MM.1S (cell line): ENCODE results near the gene ADARB1.

ENCODE experiments used
- DNase-seq: peaks from one replicate; pipeline ENCODE4 v3.0.0-alpha.2; 2015
- H2AFZ ChIP-seq: fragments of 300-600 bp; sonication (generic); 2 replicates; pipeline ENCODE4 v1.6.0; 2016; ENCODE audit warnings: antibody characterized with exemption, low read length
- H3F3A ChIP-seq: fragments of 300-600 bp; sonication (generic); 2 replicates; pipeline ENCODE4 v1.6.1; 2016; ENCODE audit warnings: mild to moderate bottlenecking, antibody characterized with exemption, low read length, moderate library complexity, mixed read lengths; ENCODE audit not compliant: insufficient read depth
- H3K27ac ChIP-seq: fragments of 300-600 bp; sonication (generic); 2 replicates; pipeline ENCODE4 v1.5.1; 2016; ENCODE audit warnings: mild to moderate bottlenecking, low read length
- H3K27me3 ChIP-seq: fragments of 300-600 bp; sonication (generic); replicated peaks from 2 replicates; pipeline ENCODE4 v1.6.0; 2016; ENCODE audit warnings: low read length; ENCODE audit not compliant: insufficient read depth
- H3K36me3 ChIP-seq: fragments of 300-600 bp; sonication (generic); replicated peaks from 2 replicates; pipeline ENCODE4 v1.6.1; 2016; ENCODE audit warnings: mild to moderate bottlenecking, low read length, mixed read lengths; ENCODE audit not compliant: insufficient read depth
- H3K4me1 ChIP-seq: fragments of 300-600 bp; sonication (generic); 2 replicates; pipeline ENCODE4 v1.6.1; 2016; ENCODE audit warnings: low read length, mixed read lengths
- H3K4me2 ChIP-seq: fragments of 300-600 bp; sonication (generic); 2 replicates; pipeline ENCODE4 v1.6.0; 2016; ENCODE audit warnings: low read depth, low read length
- H3K4me3 ChIP-seq: fragments of 300-600 bp; sonication (generic); 2 replicates; pipeline ENCODE4 v1.5.1; 2016; ENCODE audit warnings: low read length, mixed read lengths
- H3K79me2 ChIP-seq: fragments of 300-600 bp; sonication (generic); 2 replicates; pipeline ENCODE4 v1.6.1; 2016; ENCODE audit warnings: mixed run types, low read length, mixed read lengths
- H3K9ac ChIP-seq: fragments of 300-600 bp; sonication (generic); 2 replicates; pipeline ENCODE4 v1.6.1; 2016; ENCODE audit warnings: low read length, mixed read lengths
- H3K9me2 ChIP-seq: fragments of 300-600 bp; sonication (generic); replicated peaks from 2 replicates; pipeline ENCODE4 v1.6.1; 2016; ENCODE audit warnings: mild to moderate bottlenecking, low read length, mixed read lengths; ENCODE audit not compliant: insufficient read depth
- H3K9me3 ChIP-seq: fragments of 300-600 bp; sonication (generic); replicated peaks from 2 replicates; pipeline ENCODE4 v1.6.1; 2016; ENCODE audit warnings: mild to moderate bottlenecking, low read length, mixed read lengths; ENCODE audit not compliant: insufficient read depth
- H4K20me1 ChIP-seq: fragments of 300-600 bp; sonication (generic); 2 replicates; pipeline ENCODE4 v1.6.1; 2016; ENCODE audit warnings: mild to moderate bottlenecking, low read length, moderate library complexity, mixed read lengths; ENCODE audit not compliant: insufficient read depth
- EZH2 ChIP-seq: fragments of 300-600 bp; sonication (generic); optimal IDR thresholded peaks from 2 replicates; pipeline ENCODE3; 2017; ENCODE audit warnings: low read depth, mild to moderate bottlenecking, antibody characterized with exemption, low read length, mixed read lengths
- EZH2phosphoT487 ChIP-seq: fragments of 300-600 bp; sonication (generic); IDR thresholded peaks from 2 replicates; pipeline ENCODE4 v1.6.1; 2018; ENCODE audit warnings: antibody characterized with exemption, low read length
- TF ChIP-seq, protein P1 (sequence below): fragments of 300-600 bp; sonication (generic); IDR thresholded peaks from 2 replicates; pipeline ENCODE4 v1.5.1; 2016; ENCODE audit warnings: antibody characterized with exemption, low read length, mixed read lengths

The ADARB1 gene

GRCh38 chr21:45071078-45071873 is 3.1 kb upstream of the ADARB1 start:
- H3K9me3 ChIP-seq: no peaks in the 10 kb centered on the region
- H3K27ac ChIP-seq: no peak overlapping the region
- no peaks in the 10 kb centered on the region for H3F3A ChIP-seq

GRCh38 chr21:45071874-45072737 is 2.3 kb upstream of the ADARB1 start:
- no peaks in the 10 kb centered on the region for H3K79me2 ChIP-seq
- TF ChIP-seq, protein P1, sequence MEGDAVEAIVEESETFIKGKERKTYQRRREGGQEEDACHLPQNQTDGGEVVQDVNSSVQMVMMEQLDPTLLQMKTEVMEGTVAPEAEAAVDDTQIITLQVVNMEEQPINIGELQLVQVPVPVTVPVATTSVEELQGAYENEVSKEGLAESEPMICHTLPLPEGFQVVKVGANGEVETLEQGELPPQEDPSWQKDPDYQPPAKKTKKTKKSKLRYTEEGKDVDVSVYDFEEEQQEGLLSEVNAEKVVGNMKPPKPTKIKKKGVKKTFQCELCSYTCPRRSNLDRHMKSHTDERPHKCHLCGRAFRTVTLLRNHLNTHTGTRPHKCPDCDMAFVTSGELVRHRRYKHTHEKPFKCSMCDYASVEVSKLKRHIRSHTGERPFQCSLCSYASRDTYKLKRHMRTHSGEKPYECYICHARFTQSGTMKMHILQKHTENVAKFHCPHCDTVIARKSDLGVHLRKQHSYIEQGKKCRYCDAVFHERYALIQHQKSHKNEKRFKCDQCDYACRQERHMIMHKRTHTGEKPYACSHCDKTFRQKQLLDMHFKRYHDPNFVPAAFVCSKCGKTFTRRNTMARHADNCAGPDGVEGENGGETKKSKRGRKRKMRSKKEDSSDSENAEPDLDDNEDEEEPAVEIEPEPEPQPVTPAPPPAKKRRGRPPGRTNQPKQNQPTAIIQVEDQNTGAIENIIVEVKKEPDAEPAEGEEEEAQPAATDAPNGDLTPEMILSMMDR: no peak
- TF ChIP-seq EZH2phosphoT487 (no peak), EZH2 (no peak)
- no peak for DNase-seq
- H3K27ac ChIP-seq: no peak overlapping the region
- H4K20me1 ChIP-seq: no peaks in the 10 kb centered on the region
- peaks cover 89% of the 10 kb centered on the region for H3K27me3 ChIP-seq
- H3K9me2 ChIP-seq: no peaks in the 10 kb centered on the region
- no peaks in the 10 kb centered on the region for H3F3A ChIP-seq
- no peaks in the 10 kb centered on the region for H3K36me3 ChIP-seq
- H3K9ac ChIP-seq: no peak overlapping the region
- no peaks in the 10 kb centered on the region for H3K4me1 ChIP-seq
- H3K4me3 ChIP-seq: no peak overlapping the region
- H3K4me2 ChIP-seq: no peak overlapping the region
- no peaks in the 10 kb centered on the region for H3K9me3 ChIP-seq
- no peak overlapping the region for H2AFZ ChIP-seq

More at GRCh38 chr21:45071078-45071873, 3.1 kb upstream of the ADARB1 start:
- no peak overlapping the region for H3K9ac ChIP-seq
- H3K36me3 ChIP-seq: no peaks in the 10 kb centered on the region
- H3K27me3 ChIP-seq: peaks cover 89% of the 10 kb centered on the region
- no peaks in the 10 kb centered on the region for H4K20me1 ChIP-seq
- H3K9me2 ChIP-seq: no peaks in the 10 kb centered on the region
- H3K4me3 ChIP-seq: no peak overlapping the region
- no peak for DNase-seq
- H3K4me1 ChIP-seq: no peaks in the 10 kb centered on the region
- TF ChIP-seq, protein P1: no peak
- TF ChIP-seq EZH2: no peak
- H3K79me2 ChIP-seq: no peaks in the 10 kb centered on the region
- no peak overlapping the region for H2AFZ ChIP-seq
- H3K4me2 ChIP-seq: no peak overlapping the region

DNA sequence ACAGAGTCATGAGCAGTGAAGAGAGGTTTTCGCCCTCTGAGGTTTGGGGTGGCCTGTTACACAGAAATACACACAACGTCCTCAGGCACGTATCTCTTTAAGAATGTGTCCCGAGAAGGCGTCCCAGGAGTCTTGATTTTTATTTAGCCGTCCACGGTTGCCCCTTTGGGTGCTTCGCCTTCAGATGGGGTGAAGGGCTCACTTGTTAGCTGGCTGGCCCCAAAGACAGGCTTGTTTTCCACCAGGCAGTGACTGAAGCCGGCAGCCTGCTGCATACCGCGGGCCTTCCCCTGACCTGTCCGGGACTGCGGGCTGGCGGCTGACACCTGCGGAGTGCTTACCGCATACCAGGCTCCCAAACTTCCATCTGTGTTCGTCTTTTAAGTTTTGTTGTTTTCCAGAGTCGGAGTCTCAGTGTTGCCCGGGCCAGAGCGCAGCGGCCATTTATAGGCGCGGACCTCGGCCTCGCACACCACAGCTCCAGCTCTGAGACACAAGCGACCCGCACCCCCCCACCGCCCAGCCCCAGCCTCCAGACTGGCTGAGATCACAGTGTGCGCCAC is 1.6 kb upstream of the ADARB1 start:
- TF ChIP-seq EZH2phosphoT487: no peak
- no peak for TF ChIP-seq EZH2
- TF ChIP-seq, protein P1: no peak
- Histone ChIP-seq H3K27ac (no peak overlapping the region), H3K4me2 (no peak overlapping the region), H3K79me2 (no peaks in the 10 kb centered on the region), H3K9me2 (no peaks in the 10 kb centered on the region), H3K9me3 (no peaks in the 10 kb centered on the region), H3K36me3 (no peaks in the 10 kb centered on the region), H3F3A (no peaks in the 10 kb centered on the region), H4K20me1 (no peaks in the 10 kb centered on the region), H3K9ac (no peak overlapping the region), H2AFZ (no peak overlapping the region), H3K4me1 (no peaks in the 10 kb centered on the region), H3K4me3 (no peak overlapping the region), H3K27me3 (peaks cover 89% of the 10 kb centered on the region)
- DNase-seq: no peak
